ENCODE data around the gene KCNN3. TPM values are rescaled to one million over a fixed set of nuclear protein-coding genes. Genes with fewer than 3 reads are reported as not detected.
A peak's percentile ranks its signal among the peaks of the same experiment; 100 is the strongest.

The KCNN3 gene
- polyA plus RNA-seq, 1 donor from 2014 or later, result 2.2 TPM

- Histone ChIP-seq H3K9me3 (ENCODE audit: low read length) (no peaks in the 10 kb centered on the region), H3F3A (ENCODE audit: insufficient read depth, low read length, poor library complexity, severe bottlenecking) (no peaks in the 10 kb centered on the region), H3K4me2 (ENCODE audit: low read length) (no peak overlapping the region), H3K27ac (ENCODE audit: low read length) (no peak overlapping the region), H2AFZ (ENCODE audit: low read depth, low read length) (no peak overlapping the region), H3K27me3 (ENCODE audit: insufficient read depth, low read depth, low read length) (no peaks in the 10 kb centered on the region), H3K79me2 (replicated peaks; ENCODE audit: insufficient read depth, low read length) (no peaks in the 10 kb centered on the region), H3K4me3 (ENCODE audit: low read length) (no peak overlapping the region), H3K9ac (ENCODE audit: low read length) (no peak overlapping the region), H3K9me2 (ENCODE audit: insufficient read depth, low read length) (no peaks in the 10 kb centered on the region), H4K20me1 (ENCODE audit: insufficient read depth) (no peaks in the 10 kb centered on the region), H3K36me3 (ENCODE audit: insufficient read depth, low read length) (no peaks in the 10 kb centered on the region)
- TF ChIP-seq TAF1 (IDR thresholded peaks at IDR 0.05; ENCODE audit: low read depth), result no peak
- TF ChIP-seq MXI1 (conservative IDR thresholded peaks at IDR 0.05; ENCODE audit: poor library complexity, severe bottlenecking), result no peak
- TF ChIP-seq POLR2AphosphoS5 (IDR thresholded peaks at IDR 0.05), result no peak
Measured at GRCh38 chr1:154881820-154882535, 11.9 kb upstream of the KCNN3 start.

- Histone ChIP-seq H3K9ac (ENCODE audit: low read length) (no peak overlapping the region), H3K36me3 (ENCODE audit: insufficient read depth, low read length) (no peaks in the 10 kb centered on the region), H3K9me3 (ENCODE audit: low read length) (no peaks in the 10 kb centered on the region), H3K79me2 (replicated peaks; ENCODE audit: insufficient read depth, low read length) (no peaks in the 10 kb centered on the region), H3F3A (ENCODE audit: insufficient read depth, low read length, poor library complexity, severe bottlenecking) (no peaks in the 10 kb centered on the region), H3K27ac (ENCODE audit: low read length) (no peak overlapping the region), H3K9me2 (ENCODE audit: insufficient read depth, low read length) (no peaks in the 10 kb centered on the region), H3K27me3 (ENCODE audit: insufficient read depth, low read depth, low read length) (no peaks in the 10 kb centered on the region), H4K20me1 (ENCODE audit: insufficient read depth) (no peaks in the 10 kb centered on the region), H2AFZ (ENCODE audit: low read depth, low read length) (no peak overlapping the region), H3K4me3 (ENCODE audit: low read length) (no peak overlapping the region), H3K4me2 (ENCODE audit: low read length) (no peak overlapping the region)
- TF ChIP-seq SMC3 (conservative IDR thresholded peaks at IDR 0.05; ENCODE audit: poor library complexity), result no peak
Measured at GRCh38 chr1:154880671-154881070, 10.6 kb upstream of the KCNN3 start.

- Histone ChIP-seq H3K9me3 (ENCODE audit: low read length) (no peaks in the 10 kb centered on the region), H3K9ac (ENCODE audit: low read length) (peak overlapping the region; percentile 38), H3K79me2 (replicated peaks; ENCODE audit: insufficient read depth, low read length) (no peaks in the 10 kb centered on the region), H3K4me3 (ENCODE audit: low read length) (peak overlapping the region; percentile 10), H3K9me2 (ENCODE audit: insufficient read depth, low read length) (no peaks in the 10 kb centered on the region), H4K20me1 (ENCODE audit: insufficient read depth) (no peaks in the 10 kb centered on the region), H3K27me3 (ENCODE audit: insufficient read depth, low read depth, low read length) (no peaks in the 10 kb centered on the region), H3K36me3 (ENCODE audit: insufficient read depth, low read length) (no peaks in the 10 kb centered on the region), H3K27ac (ENCODE audit: low read length) (peak overlapping the region; percentile 56), H3K4me2 (ENCODE audit: low read length) (no peak overlapping the region), H2AFZ (ENCODE audit: low read depth, low read length) (peak overlapping the region; percentile 8), H3F3A (ENCODE audit: insufficient read depth, low read length, poor library complexity, severe bottlenecking) (no peaks in the 10 kb centered on the region)
- TF ChIP-seq RAD21 (conservative IDR thresholded peaks at IDR 0.05), result no peak
- TF ChIP-seq EZH2 (IDR thresholded peaks at IDR 0.05; ENCODE audit: borderline replicate concordance, insufficient read depth, low read length, poor library complexity, severe bottlenecking), result no peak
- no peak for TF ChIP-seq TAF1 (IDR thresholded peaks at IDR 0.05; ENCODE audit: low read depth)
- no peak for TF ChIP-seq MXI1 (conservative IDR thresholded peaks at IDR 0.05; ENCODE audit: poor library complexity, severe bottlenecking)
- TF ChIP-seq POLR2AphosphoS5 (IDR thresholded peaks at IDR 0.05), result no peak
- TF ChIP-seq CTCF (IDR thresholded peaks at IDR 0.05; ENCODE audit: poor library complexity, severe bottlenecking), result no peak
- no peak for TF ChIP-seq REST (IDR thresholded peaks at IDR 0.05; ENCODE audit: borderline replicate concordance)
- no peak for TF ChIP-seq EP300 (conservative IDR thresholded peaks at IDR 0.05; ENCODE audit: poor library complexity, severe bottlenecking)
Measured at GRCh38 chr1:154879038-154879421, 8.9 kb upstream of the KCNN3 start.
